Duodenal mucosa (tissue), 2 donors: ENCODE data around the gene JAM2.
"Not testable (repeated sequence)": the region's sequence is repeated elsewhere in the genome, so short reads cannot be mapped to it uniquely, and the experiment has no call there.

Source experiments
- H3K27ac ChIP-seq: one replicate; pipeline ENCODE4 v1.7.0; 2013; ENCODE audit warnings: low read depth, low read length
- H3K27me3 ChIP-seq, 2 donors: one replicate each; pipeline ENCODE4 v1.7.0; 2013; ENCODE audit warnings: low read length in 2 of 2, control low read depth in 1 of 2; ENCODE audit not compliant: insufficient read depth in 2 of 2, control insufficient read depth in 1 of 2
- H3K36me3 ChIP-seq, 2 donors: one replicate each; pipeline ENCODE4 v1.7.0; 2013; ENCODE audit warnings: low read length in 2 of 2, control low read depth in 1 of 2; ENCODE audit not compliant: insufficient read depth in 2 of 2, control insufficient read depth in 1 of 2
- H3K4me1 ChIP-seq, 2 donors: one replicate each; pipeline ENCODE4 v1.7.0; 2013; ENCODE audit warnings: low read length in 2 of 2, control low read depth in 1 of 2; ENCODE audit not compliant: insufficient read depth in 2 of 2, control insufficient read depth in 1 of 2
- H3K4me3 ChIP-seq, 2 donors: one replicate each; pipeline ENCODE4 v1.7.0; 2013; ENCODE audit warnings: low read length in 2 of 2, low read depth in 1 of 2
- H3K9ac ChIP-seq, 2 donors: one replicate each; pipeline ENCODE4 v1.7.0; 2013; ENCODE audit warnings: low read length in 2 of 2, low read depth in 1 of 2
- H3K9me3 ChIP-seq, 2 donors: one replicate each; pipeline ENCODE4 v1.7.0; 2013; ENCODE audit warnings: low read length in 2 of 2, control low read depth in 1 of 2; ENCODE audit not compliant: control insufficient read depth in 1 of 2

JAM2 gene

DNA sequence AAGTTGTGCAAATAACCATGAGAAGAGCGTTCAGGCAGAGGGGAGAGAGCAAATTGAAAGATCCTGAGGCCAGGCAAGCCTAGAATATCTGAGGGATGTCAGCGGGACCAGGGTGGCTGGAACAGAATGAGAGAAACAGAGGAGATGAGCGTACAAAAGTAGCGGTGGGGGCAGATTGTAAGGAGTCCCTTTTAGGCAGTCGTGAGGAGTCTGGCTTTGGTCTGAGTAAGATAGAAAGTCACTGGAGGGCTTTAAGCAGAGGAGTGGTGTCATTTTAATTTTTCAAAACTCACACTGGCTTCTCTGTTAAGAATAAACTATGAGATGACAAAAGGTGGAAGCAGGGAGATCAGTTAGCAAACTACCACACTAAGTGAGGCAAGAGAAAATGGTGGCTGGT, 71.5 kb downstream of the JAM2 start:
- no peak overlapping the region for H3K4me3 ChIP-seq
- H3K27ac ChIP-seq = no peak overlapping the region
- H3K9ac ChIP-seq = no peak overlapping the region
- no peaks in the 10 kb centered on the region for H3K4me1 ChIP-seq
- no peaks in the 10 kb centered on the region for H3K9me3 ChIP-seq
- H3K27me3 ChIP-seq = no peaks in the 10 kb centered on the region
- peaks cover 0 to 4% of the 10 kb centered on the region in 2 donors for H3K36me3 ChIP-seq

DNA sequence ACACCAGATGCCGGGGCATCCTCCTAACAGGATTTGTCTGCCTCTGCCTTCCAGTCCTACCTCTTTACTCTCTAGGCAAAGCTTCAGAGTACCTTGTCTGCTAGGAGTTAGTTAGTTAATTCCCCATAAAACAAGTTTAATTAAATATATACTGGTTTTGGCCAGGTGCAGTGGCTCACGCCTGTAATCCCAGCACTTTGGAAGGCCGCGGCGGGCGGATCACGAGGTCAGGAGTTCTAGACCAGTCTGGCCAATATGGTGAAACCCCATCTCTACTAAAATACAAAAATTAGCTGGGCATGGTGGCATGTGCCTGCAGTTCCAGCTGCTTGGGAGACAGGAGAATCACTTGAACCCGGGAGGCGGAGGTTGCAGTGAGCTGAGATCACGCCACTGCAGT, 75.0 kb downstream of the JAM2 start:
- H3K4me3 ChIP-seq, H3K9me3 ChIP-seq, H3K36me3 ChIP-seq, H3K9ac ChIP-seq, H3K27ac ChIP-seq, H3K4me1 ChIP-seq, H3K27me3 ChIP-seq: not testable (repeated sequence)

DNA sequence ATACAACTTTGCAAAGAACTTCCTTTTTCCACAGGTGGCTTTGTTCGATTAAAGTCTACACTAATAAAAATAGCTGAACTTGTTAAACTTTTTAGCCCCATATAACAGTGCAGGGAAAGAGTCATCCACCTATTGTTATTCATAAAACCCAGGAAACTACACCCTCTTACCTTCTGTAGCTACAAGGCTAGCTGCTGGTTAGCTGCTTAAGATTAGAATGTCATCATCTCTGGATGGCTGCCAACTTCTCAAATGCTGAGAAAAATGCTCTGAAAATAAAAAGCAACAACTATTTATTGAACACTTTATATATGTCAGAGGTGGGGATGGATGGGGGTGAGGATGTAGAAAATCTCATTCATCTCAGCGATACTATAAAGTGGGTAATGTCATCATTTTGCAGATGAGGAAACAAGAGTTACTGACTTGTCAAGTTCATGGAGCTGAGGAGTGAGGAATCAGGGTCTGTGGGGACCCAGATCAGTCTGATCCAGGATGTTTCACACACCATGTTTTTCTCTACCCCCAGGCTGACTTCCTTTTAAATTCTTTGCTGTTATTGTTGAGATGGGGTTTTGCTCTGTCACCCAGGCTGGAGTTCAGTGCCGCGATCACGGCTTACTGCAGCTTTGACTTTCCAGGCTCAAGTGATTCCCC, 78.6 kb downstream of the JAM2 start:
- H3K4me1 ChIP-seq = no peaks in the 10 kb centered on the region
- no peak overlapping the region for H3K27ac ChIP-seq
- no peaks in the 10 kb centered on the region for H3K9me3 ChIP-seq
- no peak overlapping the region for H3K4me3 ChIP-seq
- no peaks in the 10 kb centered on the region for H3K27me3 ChIP-seq
- peaks cover 8 to 21% of the 10 kb centered on the region in 2 donors for H3K36me3 ChIP-seq
- H3K9ac ChIP-seq = no peak overlapping the region

DNA sequence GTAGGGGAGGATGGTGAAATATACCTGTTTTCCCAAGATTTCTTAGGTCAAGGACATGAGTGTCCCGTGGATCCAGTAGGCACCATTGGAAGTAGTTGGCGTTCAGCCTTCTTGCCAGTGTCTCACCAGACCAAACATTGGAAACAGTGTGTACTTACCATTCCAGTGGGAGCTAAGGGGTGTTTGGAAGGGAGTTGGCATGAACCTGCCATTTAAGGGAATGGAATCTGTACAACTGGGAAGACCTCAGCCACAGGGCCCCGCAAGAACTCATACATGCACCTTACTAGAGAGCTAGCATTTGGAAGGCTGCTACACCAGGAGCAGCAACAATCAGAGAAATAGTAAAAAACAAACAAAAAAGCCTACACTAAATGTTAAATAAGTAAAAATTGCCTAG, 82.9 kb downstream of the JAM2 start:
- Histone ChIP-seq H3K9me3 (no peaks in the 10 kb centered on the region), H3K36me3 (peaks cover 22 to 53% of the 10 kb centered on the region in 2 donors), H3K27me3 (no peaks in the 10 kb centered on the region), H3K9ac (no peak overlapping the region), H3K4me3 (no peak overlapping the region), H3K27ac (no peak overlapping the region), H3K4me1 (no peaks in the 10 kb centered on the region)

GRCh38 chr21:25722631-25723030, 83.6 kb downstream of the JAM2 start:
- Histone ChIP-seq H3K27ac (no peak overlapping the region), H3K36me3 (peaks cover 25 to 60% of the 10 kb centered on the region in 2 donors), H3K4me3 (no peak overlapping the region), H3K9ac (no peak overlapping the region), H3K27me3 (no peaks in the 10 kb centered on the region), H3K4me1 (no peaks in the 10 kb centered on the region), H3K9me3 (no peaks in the 10 kb centered on the region)

DNA sequence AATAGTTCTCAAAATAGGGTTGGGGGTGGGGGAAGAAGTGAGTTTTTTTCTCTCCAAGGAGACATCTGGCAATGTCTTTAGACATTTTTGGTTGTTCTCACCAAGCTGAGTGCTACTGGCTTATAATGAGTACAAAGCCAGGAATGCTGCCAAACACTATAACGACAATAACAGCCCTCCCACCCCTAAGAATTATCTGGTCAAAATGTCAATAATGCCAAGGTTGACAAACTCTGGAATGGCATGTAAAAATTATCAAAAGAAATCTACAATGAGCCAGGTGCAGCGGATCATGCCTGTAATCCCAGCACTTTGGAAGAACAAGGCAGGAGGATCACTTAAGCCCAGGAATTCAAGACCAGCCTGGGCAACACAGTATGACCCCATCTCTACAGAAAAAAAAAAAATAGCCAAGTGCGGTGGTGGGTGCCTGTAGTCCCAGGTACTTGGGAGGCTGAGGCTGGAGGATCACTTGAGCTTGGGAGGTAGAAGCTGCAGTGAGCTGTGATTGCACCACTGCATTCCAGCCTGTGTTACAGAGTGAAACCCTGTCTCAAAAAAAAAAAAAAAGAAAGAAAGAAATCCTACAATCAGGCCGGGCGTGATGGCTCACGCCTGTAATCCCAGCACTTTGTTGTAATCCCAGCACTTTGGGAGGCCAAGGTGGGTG, 93.2 kb downstream of the JAM2 start:
- no peak overlapping the region for H3K27ac ChIP-seq
- no peaks in the 10 kb centered on the region for H3K9me3 ChIP-seq
- peaks cover 21 to 23% of the 10 kb centered on the region in 2 donors for H3K4me1 ChIP-seq
- no peak overlapping the region for H3K4me3 ChIP-seq
- H3K9ac ChIP-seq = no peak overlapping the region
- no peaks in the 10 kb centered on the region for H3K27me3 ChIP-seq
- H3K36me3 ChIP-seq = peaks cover 19 to 30% of the 10 kb centered on the region in 2 donors

GRCh38 chr21:25733859-25734653, 95.0 kb downstream of the JAM2 start:
- peak overlapping the region; percentile 96 for H3K9ac ChIP-seq

DNA sequence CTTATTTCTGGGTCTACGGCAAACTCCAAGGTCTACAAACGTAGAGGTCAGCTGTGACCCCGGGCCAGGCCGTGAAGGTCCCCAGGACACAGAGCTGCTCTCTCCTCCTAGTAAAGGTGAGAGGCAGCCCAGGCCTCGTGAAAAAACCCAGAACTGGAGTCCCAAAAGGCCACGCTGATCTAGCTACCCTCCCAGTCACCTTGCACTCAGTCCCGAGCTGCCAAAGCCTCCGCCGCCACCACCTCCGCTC, 95.5 kb downstream of the JAM2 start:
- H3K9me3 ChIP-seq = no peaks in the 10 kb centered on the region
- peak overlapping the region; percentile 88 to 96 for H3K4me3 ChIP-seq
- peak overlapping the region; percentile 96 for H3K9ac ChIP-seq
- no peaks in the 10 kb centered on the region for H3K27me3 ChIP-seq
- peak overlapping the region; percentile 99 for H3K27ac ChIP-seq
- peaks cover 3 to 6% of the 10 kb centered on the region in 2 donors for H3K36me3 ChIP-seq
- peaks cover 21 to 24% of the 10 kb centered on the region in 2 donors for H3K4me1 ChIP-seq

More at GRCh38 chr21:25733859-25734653, 95.0 kb downstream of the JAM2 start:
- peak overlapping the region; percentile 99 for H3K27ac ChIP-seq
- H3K4me3 ChIP-seq = peak overlapping the region; percentile 88 to 96
- H3K36me3 ChIP-seq = peaks cover 4 to 12% of the 10 kb centered on the region in 2 donors
- no peaks in the 10 kb centered on the region for H3K27me3 ChIP-seq
- H3K9me3 ChIP-seq = no peaks in the 10 kb centered on the region
- peaks cover 21 to 24% of the 10 kb centered on the region in 2 donors for H3K4me1 ChIP-seq

DNA sequence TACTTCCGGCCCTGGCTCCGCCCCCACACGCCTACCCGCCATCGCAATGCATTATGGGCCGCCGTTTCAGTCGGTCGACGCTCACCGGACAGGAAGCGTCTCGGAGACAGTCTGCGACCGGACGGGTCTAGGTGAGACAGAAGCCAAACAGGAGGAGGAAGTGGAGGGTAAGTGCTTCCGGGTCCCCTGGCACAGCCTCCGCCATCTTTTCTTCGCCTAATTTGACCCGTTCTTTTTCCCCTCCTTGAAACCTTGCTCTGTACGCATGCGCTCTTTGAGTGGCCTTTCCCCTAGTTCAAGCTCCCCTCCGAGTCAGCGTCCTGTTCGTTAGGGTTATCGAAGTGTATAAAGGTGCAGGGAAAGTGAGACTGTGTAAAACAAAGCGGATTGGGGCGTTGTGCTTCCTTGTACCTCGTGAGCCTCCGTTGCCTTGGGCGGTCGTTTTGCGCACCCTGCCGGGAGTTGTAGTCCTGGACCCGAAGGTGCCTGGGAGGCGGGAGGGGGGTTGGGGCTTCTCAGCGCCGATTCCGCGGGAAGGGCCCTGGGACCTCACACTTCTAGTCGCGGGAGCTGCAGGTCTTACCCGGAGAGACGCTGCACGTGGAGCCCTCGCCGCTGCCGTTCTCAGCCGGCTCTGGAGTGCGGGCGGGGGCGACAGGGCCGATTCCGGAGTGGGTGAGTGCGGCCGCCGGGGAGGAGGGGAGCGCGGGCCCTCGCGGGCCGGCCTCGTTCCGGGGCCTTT, 96.0 kb downstream of the JAM2 start, which contains the start of the genes ATP5PF and GABPA:
ATP5PF (minus strand) TSS at position 1 of the 742 bp plus-strand sequence. CDS start 5,110 bp downstream, outside the sequence.
GABPA (plus strand) TSS at position 69 of the 742 bp plus-strand sequence. CDS start 6,627 bp downstream, outside the sequence.
- H3K9me3 ChIP-seq = no peaks in the 10 kb centered on the region
- H3K36me3 ChIP-seq = peaks cover 0 to 5% of the 10 kb centered on the region in 2 donors
- H3K9ac ChIP-seq = peak within 1 kb of the TSS; percentile 96
- no peaks in the 10 kb centered on the region for H3K27me3 ChIP-seq
- H3K27ac ChIP-seq = peak within 1 kb of the TSS; percentile 99
- peak within 1 kb of the TSS; percentile 88 to 96 for H3K4me3 ChIP-seq
- peaks cover 21 to 26% of the 10 kb centered on the region in 2 donors for H3K4me1 ChIP-seq
